GM23338 (cell line): Measurements from ENCODE around the gene FHOD1. TPM values are rescaled to one million over a fixed set of nuclear protein-coding genes. Genes with fewer than 3 reads are reported as not detected.

Experiments
- ATAC-seq: fragments of 200-7000 bp; cut with Tn5 transposase; 3 replicates; pipeline ENCODE4 v1.9.1; 2020
- DNase-seq: peaks from one replicate; pipeline ENCODE4 v3.0.0-alpha.2; 2015; ENCODE audit warnings: low spot score
- H2AFZ ChIP-seq: fragments of 200-600 bp; sonication (generic); 2 replicates; pipeline ENCODE4 v1.8.0; 2016; ENCODE audit warnings: antibody characterized with exemption, mild to moderate bottlenecking, moderate library complexity
- H3F3A ChIP-seq: fragments of 200-600 bp; sonication (generic); replicated peaks from 2 replicates; pipeline ENCODE4 v1.8.0; 2017; ENCODE audit warnings: antibody characterized with exemption, mixed run types, low read depth
- H3K27ac ChIP-seq: fragments of 200-600 bp; sonication (generic); 2 replicates; pipeline ENCODE4 v1.6.1; 2016; ENCODE audit warnings: low read depth
- H3K27me3 ChIP-seq: fragments of 200-600 bp; sonication (generic); 2 replicates; pipeline ENCODE4 v1.8.0; 2016; ENCODE audit warnings: mild to moderate bottlenecking, mixed run types, moderate library complexity; ENCODE audit not compliant: insufficient read depth
- H3K36me3 ChIP-seq: fragments of 200-600 bp; sonication (generic); 2 replicates; pipeline ENCODE4 v1.8.0; 2016; ENCODE audit warnings: mild to moderate bottlenecking; ENCODE audit not compliant: insufficient read depth
- H3K4me1 ChIP-seq: fragments of 200-600 bp; sonication (generic); 2 replicates; pipeline ENCODE4 v1.8.0; 2016; ENCODE audit warnings: mild to moderate bottlenecking, moderate library complexity; ENCODE audit not compliant: insufficient read depth
- H3K4me2 ChIP-seq: fragments of 200-600 bp; sonication (generic); 2 replicates; pipeline ENCODE4 v1.7.1; 2017; ENCODE audit warnings: mixed run types
- H3K4me3 ChIP-seq: fragments of 200-600 bp; sonication (generic); 2 replicates; pipeline ENCODE4 v1.6.1; 2016; ENCODE audit warnings: mixed run types
- H3K79me2 ChIP-seq: fragments of 200-600 bp; sonication (generic); replicated peaks from 2 replicates; pipeline ENCODE4 v1.8.0; 2017; ENCODE audit warnings: mild to moderate bottlenecking; ENCODE audit not compliant: insufficient read depth
- H3K9me2 ChIP-seq: fragments of 200-600 bp; sonication (generic); 2 replicates; pipeline ENCODE4 v1.8.0; 2017; ENCODE audit not compliant: insufficient read depth
- H4K20me1 ChIP-seq: fragments of 200-600 bp; sonication (generic); replicated peaks from 2 replicates; pipeline ENCODE4 v1.8.0; 2017; ENCODE audit warnings: mild to moderate bottlenecking; ENCODE audit not compliant: insufficient read depth
- H3K27ac Mint-ChIP-seq: 2 replicates; pipeline ENCODE4 v1.8.0; 2020; ENCODE audit warnings: inconsistent platforms, mild to moderate bottlenecking, moderate library complexity, mixed read lengths
- H3K27me3 Mint-ChIP-seq: 3 replicates; pipeline ENCODE4 v1.8.0; 2022; ENCODE audit warnings: low read depth, mild to moderate bottlenecking, moderate library complexity, mixed read lengths, inconsistent platforms; ENCODE audit not compliant: insufficient read depth, poor library complexity
- H3K36me3 Mint-ChIP-seq: 3 replicates; pipeline ENCODE4 v1.8.0; 2021; ENCODE audit warnings: low read depth, mild to moderate bottlenecking, inconsistent platforms, moderate library complexity, mixed read lengths
- H3K4me1 Mint-ChIP-seq: 3 replicates; pipeline ENCODE4 v1.8.0; 2020; ENCODE audit warnings: mild to moderate bottlenecking, inconsistent platforms, mixed read lengths
- H3K4me3 Mint-ChIP-seq: 3 replicates; pipeline ENCODE4 v1.8.0; 2021; ENCODE audit warnings: moderate library complexity, mild to moderate bottlenecking, inconsistent platforms, mixed read lengths
- H3K9me3 Mint-ChIP-seq: 3 replicates; pipeline ENCODE4 v1.8.0; 2020; ENCODE audit warnings: moderate library complexity, mild to moderate bottlenecking, inconsistent platforms, mixed read lengths
- CREB1 ChIP-seq: fragments of 250-450 bp; sonication (Bioruptor Pico); IDR thresholded peaks from 2 replicates; pipeline ENCODE4 v1.5.0; 2020; ENCODE audit warnings: low read depth, mild to moderate bottlenecking, moderate library complexity
- EZH2 ChIP-seq: fragments of 200-600 bp; sonication (generic); IDR thresholded peaks from one replicate; pipeline ENCODE4 v1.8.0; 2017; ENCODE audit warnings: antibody characterized with exemption, mild to moderate bottlenecking, low read depth; ENCODE audit not compliant: unreplicated experiment
- EZH2phosphoT487 ChIP-seq: fragments of 200-600 bp; sonication (generic); IDR thresholded peaks from one replicate; pipeline ENCODE4 v1.8.1; 2018; ENCODE audit warnings: antibody characterized with exemption; ENCODE audit not compliant: unreplicated experiment
- JUNB ChIP-seq: IDR thresholded peaks from one replicate; pipeline ENCODE4 v1.6.1; 2016; ENCODE audit warnings: antibody characterized with exemption; ENCODE audit not compliant: unreplicated experiment
- NANOG ChIP-seq: IDR thresholded peaks from 2 replicates; pipeline ENCODE4 v1.6.1; 2016; ENCODE audit warnings: antibody characterized with exemption, borderline replicate concordance
- POLR2AphosphoS5 ChIP-seq: IDR thresholded peaks from 2 replicates; pipeline ENCODE4 v1.6.1; 2016; ENCODE audit warnings: antibody characterized with exemption, low read depth
- REST ChIP-seq: IDR thresholded peaks from one replicate; pipeline ENCODE4 v1.6.1; 2018; ENCODE audit warnings: antibody characterized with exemption; ENCODE audit not compliant: unreplicated experiment
- STAT1 ChIP-seq: IDR thresholded peaks from one replicate; pipeline ENCODE4 v1.6.1; 2016; ENCODE audit warnings: antibody characterized with exemption; ENCODE audit not compliant: unreplicated experiment
- ZNF114 ChIP-seq: fragments of 250-450 bp; sonication (Bioruptor Pico); IDR thresholded peaks from 2 replicates; pipeline ENCODE4 v1.5.0; 2020; ENCODE audit warnings: mild to moderate bottlenecking, moderate library complexity
- ZNF331 ChIP-seq: fragments of 250-450 bp; sonication (Bioruptor Pico); IDR thresholded peaks from 2 replicates; pipeline ENCODE4 v1.5.0; 2020; ENCODE audit warnings: low read depth, mild to moderate bottlenecking, moderate library complexity
- polyA plus RNA-seq: library from polyadenylated mRNA; unstranded; fragments of >200 nt; fragmentation: Nextera tagmentation; extraction: Ambion mirVana; gene quantifications from 2 replicates; pipeline ENCODE4 v1.2.1, GENCODE V29; 2016
- total RNA-seq: library from RNA; depleted of rRNA; stranded (reverse); fragments of >200 nt; shearing (Covaris generic); gene quantifications from 2 replicates; pipeline ENCODE4 v1.2.3, GENCODE V29; 2014
- TF ChIP-seq, protein P1 (sequence below), 2 experiments: fragments of 200-600 bp in 1 of 2; sonication (generic) in 1 of 2; conservative IDR thresholded peaks; 2 replicates each; pipeline versions ENCODE4 v1.5.1 to v1.6.1; 2016 to 2017; ENCODE audit warnings: antibody characterized with exemption in 2 of 2, low read depth in 2 of 2, mild to moderate bottlenecking in 2 of 2, moderate library complexity in 1 of 2
- TF ChIP-seq, protein P2 (sequence below): IDR thresholded peaks from 2 replicates; pipeline ENCODE4 v1.6.1; 2016; ENCODE audit warnings: antibody characterized with exemption
- TF ChIP-seq, protein P3 (sequence below): fragments of 250-450 bp; sonication (Bioruptor Pico); IDR thresholded peaks from 2 replicates; pipeline ENCODE4 v1.5.0; 2020; ENCODE audit warnings: mild to moderate bottlenecking, moderate library complexity

Gene FHOD1
- total and polyA plus RNA-seq, 2 experiments from 2014 or later, result 26.2 to 52.7 TPM

DNA sequence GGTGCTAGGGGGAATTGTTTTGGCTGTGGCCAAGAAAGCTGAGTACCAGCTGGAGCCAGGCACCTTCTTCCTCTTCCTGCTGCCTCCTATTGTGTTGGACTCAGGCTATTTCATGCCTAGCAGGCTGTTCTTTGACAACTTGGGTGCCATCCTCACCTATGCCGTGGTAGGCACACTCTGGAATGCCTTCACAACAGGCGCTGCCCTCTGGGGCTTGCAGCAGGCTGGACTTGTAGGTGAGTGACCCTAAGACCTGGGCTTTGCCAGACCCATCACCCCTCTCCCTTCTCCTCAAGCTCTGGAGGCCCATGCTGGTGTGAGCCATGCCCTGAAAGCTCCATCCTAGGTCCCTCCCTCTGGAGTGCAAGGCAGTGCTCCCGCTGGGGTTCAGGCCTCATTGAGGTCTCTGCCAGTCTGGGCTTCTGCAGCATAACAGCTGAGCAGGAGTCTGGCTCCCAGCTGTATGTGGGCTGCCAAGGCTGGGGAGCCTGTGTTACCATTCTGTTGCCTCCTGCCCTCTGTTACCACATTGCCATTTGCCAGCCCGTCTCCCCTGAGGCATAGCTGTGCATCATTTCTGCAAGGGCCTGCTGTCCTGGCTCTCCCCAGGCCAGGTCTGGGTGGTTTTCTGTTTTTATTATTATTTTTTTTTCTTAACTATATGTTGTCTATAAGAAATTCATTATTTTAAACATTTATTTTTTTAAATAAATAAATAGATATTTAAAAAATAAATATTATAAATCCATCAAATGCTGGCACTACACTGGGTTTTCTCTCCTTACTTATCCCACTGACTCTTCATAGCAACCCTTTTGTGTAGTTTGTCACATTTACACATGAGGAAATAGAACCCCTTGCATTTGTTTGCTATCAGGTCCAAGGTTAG is 5.6 kb upstream of the FHOD1 start:
- no peak for DNase-seq

More for the DNA sequence above, 5.6 kb upstream of the FHOD1 start:
- H3K9me3 Mint-ChIP-seq, result no peaks in the 10 kb centered on the region
- H2AFZ ChIP-seq, result no peak overlapping the region
- H3K4me1 ChIP-seq, result peaks cover 9% of the 10 kb centered on the region
- peaks cover 4% of the 10 kb centered on the region; the same call in 2 of the 3 replicates for H3K36me3 Mint-ChIP-seq
- no peak overlapping the region for H3K4me3 Mint-ChIP-seq
- H3K27me3 ChIP-seq, result peaks cover 32% of the 10 kb centered on the region
- H3K4me3 ChIP-seq, result no peak overlapping the region
- peaks cover 4% of the 10 kb centered on the region; the same call in 1 of the 2 replicates for H3F3A ChIP-seq
- no peak overlapping the region for H3K27ac Mint-ChIP-seq
- peaks cover 16% of the 10 kb centered on the region for H3K4me1 Mint-ChIP-seq
- H3K9me2 ChIP-seq, result no peaks in the 10 kb centered on the region
- H3K27me3 Mint-ChIP-seq, result peaks cover 18% of the 10 kb centered on the region
- TF ChIP-seq, protein P1, sequence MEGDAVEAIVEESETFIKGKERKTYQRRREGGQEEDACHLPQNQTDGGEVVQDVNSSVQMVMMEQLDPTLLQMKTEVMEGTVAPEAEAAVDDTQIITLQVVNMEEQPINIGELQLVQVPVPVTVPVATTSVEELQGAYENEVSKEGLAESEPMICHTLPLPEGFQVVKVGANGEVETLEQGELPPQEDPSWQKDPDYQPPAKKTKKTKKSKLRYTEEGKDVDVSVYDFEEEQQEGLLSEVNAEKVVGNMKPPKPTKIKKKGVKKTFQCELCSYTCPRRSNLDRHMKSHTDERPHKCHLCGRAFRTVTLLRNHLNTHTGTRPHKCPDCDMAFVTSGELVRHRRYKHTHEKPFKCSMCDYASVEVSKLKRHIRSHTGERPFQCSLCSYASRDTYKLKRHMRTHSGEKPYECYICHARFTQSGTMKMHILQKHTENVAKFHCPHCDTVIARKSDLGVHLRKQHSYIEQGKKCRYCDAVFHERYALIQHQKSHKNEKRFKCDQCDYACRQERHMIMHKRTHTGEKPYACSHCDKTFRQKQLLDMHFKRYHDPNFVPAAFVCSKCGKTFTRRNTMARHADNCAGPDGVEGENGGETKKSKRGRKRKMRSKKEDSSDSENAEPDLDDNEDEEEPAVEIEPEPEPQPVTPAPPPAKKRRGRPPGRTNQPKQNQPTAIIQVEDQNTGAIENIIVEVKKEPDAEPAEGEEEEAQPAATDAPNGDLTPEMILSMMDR (conservative IDR thresholded peaks at IDR 0.05; ENCODE audit: low read depth in 2 of 2), result no peak
- TF ChIP-seq POLR2AphosphoS5, result no peak
- no peak for TF ChIP-seq EZH2
- TF ChIP-seq JUNB, result no peak
- no peak for TF ChIP-seq ZNF114 (CRISPR knock-in tag)
- no peak for TF ChIP-seq NANOG
- TF ChIP-seq, protein P2, sequence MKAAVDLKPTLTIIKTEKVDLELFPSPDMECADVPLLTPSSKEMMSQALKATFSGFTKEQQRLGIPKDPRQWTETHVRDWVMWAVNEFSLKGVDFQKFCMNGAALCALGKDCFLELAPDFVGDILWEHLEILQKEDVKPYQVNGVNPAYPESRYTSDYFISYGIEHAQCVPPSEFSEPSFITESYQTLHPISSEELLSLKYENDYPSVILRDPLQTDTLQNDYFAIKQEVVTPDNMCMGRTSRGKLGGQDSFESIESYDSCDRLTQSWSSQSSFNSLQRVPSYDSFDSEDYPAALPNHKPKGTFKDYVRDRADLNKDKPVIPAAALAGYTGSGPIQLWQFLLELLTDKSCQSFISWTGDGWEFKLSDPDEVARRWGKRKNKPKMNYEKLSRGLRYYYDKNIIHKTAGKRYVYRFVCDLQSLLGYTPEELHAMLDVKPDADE, result no peak
- TF ChIP-seq CREB1 (CRISPR knock-in tag), result no peak
- TF ChIP-seq STAT1, result no peak
- no peak for TF ChIP-seq REST
- TF ChIP-seq EZH2phosphoT487, result no peak
- TF ChIP-seq, protein P3, sequence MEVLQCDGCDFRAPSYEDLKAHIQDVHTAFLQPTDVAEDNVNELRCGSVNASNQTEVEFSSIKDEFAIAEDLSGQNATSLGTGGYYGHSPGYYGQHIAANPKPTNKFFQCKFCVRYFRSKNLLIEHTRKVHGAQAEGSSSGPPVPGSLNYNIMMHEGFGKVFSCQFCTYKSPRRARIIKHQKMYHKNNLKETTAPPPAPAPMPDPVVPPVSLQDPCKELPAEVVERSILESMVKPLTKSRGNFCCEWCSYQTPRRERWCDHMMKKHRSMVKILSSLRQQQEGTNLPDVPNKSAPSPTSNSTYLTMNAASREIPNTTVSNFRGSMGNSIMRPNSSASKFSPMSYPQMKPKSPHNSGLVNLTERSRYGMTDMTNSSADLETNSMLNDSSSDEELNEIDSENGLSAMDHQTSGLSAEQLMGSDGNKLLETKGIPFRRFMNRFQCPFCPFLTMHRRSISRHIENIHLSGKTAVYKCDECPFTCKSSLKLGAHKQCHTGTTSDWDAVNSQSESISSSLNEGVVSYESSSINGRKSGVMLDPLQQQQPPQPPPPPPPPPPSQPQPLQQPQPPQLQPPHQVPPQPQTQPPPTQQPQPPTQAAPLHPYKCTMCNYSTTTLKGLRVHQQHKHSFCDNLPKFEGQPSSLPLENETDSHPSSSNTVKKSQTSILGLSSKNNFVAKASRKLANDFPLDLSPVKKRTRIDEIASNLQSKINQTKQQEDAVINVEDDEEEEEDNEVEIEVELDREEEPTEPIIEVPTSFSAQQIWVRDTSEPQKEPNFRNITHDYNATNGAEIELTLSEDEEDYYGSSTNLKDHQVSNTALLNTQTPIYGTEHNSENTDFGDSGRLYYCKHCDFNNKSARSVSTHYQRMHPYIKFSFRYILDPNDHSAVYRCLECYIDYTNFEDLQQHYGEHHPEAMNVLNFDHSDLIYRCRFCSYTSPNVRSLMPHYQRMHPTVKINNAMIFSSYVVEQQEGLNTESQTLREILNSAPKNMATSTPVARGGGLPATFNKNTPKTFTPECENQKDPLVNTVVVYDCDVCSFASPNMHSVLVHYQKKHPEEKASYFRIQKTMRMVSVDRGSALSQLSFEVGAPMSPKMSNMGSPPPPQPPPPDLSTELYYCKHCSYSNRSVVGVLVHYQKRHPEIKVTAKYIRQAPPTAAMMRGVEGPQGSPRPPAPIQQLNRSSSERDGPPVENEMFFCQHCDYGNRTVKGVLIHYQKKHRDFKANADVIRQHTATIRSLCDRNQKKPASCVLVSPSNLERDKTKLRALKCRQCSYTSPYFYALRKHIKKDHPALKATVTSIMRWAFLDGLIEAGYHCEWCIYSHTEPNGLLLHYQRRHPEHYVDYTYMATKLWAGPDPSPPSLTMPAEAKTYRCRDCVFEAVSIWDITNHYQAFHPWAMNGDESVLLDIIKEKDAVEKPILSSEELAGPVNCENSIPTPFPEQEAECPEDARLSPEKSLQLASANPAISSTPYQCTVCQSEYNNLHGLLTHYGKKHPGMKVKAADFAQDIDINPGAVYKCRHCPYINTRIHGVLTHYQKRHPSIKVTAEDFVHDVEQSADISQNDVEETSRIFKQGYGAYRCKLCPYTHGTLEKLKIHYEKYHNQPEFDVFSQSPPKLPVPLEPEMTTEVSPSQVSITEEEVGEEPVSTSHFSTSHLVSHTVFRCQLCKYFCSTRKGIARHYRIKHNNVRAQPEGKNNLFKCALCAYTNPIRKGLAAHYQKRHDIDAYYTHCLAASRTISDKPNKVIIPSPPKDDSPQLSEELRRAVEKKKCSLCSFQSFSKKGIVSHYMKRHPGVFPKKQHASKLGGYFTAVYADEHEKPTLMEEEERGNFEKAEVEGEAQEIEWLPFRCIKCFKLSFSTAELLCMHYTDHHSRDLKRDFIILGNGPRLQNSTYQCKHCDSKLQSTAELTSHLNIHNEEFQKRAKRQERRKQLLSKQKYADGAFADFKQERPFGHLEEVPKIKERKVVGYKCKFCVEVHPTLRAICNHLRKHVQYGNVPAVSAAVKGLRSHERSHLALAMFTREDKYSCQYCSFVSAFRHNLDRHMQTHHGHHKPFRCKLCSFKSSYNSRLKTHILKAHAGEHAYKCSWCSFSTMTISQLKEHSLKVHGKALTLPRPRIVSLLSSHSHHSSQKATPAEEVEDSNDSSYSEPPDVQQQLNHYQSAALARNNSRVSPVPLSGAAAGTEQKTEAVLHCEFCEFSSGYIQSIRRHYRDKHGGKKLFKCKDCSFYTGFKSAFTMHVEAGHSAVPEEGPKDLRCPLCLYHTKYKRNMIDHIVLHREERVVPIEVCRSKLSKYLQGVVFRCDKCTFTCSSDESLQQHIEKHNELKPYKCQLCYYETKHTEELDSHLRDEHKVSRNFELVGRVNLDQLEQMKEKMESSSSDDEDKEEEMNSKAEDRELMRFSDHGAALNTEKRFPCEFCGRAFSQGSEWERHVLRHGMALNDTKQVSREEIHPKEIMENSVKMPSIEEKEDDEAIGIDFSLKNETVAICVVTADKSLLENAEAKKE (CRISPR knock-in tag), result no peak
- no peak for TF ChIP-seq ZNF331 (CRISPR knock-in tag)
- H4K20me1 ChIP-seq, result no peaks in the 10 kb centered on the region; the same call in none of the 2 replicates
- ATAC-seq, result no peak
- no peaks in the 10 kb centered on the region for H3K79me2 ChIP-seq
- H3K4me2 ChIP-seq, result no peak overlapping the region
- no peaks in the 10 kb centered on the region; the same call in 1 of the 2 replicates for H3K36me3 ChIP-seq
- no peak overlapping the region for H3K27ac ChIP-seq
